Tibial nerve (tissue), 3 donors: ENCODE data around the gene FLYWCH2.

Experiments used
- CTCF ChIP-seq, 5 experiments: fragments of 200-600 bp in 3 of 5; fragments of 450-650 bp in 2 of 5; sonication (generic) in 3 of 5; IDR thresholded peaks; one replicate each; pipeline ENCODE4 v1.5.1; 2016 to 2019; ENCODE audit warnings: antibody characterized with exemption in 5 of 5, mild to moderate bottlenecking in 3 of 5, moderate library complexity in 2 of 5
- POLR2A ChIP-seq, 2 donors: fragments of 450-650 bp; IDR thresholded peaks; one replicate each; pipeline ENCODE4 v1.6.1; 2017; ENCODE audit warnings: antibody characterized with exemption in 2 of 2, mild to moderate bottlenecking in 2 of 2, moderate library complexity in 2 of 2

- TF ChIP-seq POLR2A (IDR thresholded peaks at IDR 0.05) = no peak
- peak in 1 of 5 experiments; percentile 43 for TF ChIP-seq CTCF (IDR thresholded peaks at IDR 0.05)
Measured at GRCh38 chr16:2904922-2905240, 21.9 kb downstream of the FLYWCH2 start.
